Body of pancreas (tissue), 4 donors: ENCODE measurements around the gene GPER1.

ENCODE experiments used
- CTCF ChIP-seq, 7 experiments: fragments of 450-650 bp in 4 of 7; fragments of 200-600 bp in 3 of 7; sonication (generic) in 3 of 7; IDR thresholded peaks; one replicate each; pipeline ENCODE4 v1.5.1; 2016 to 2019; ENCODE audit warnings: antibody characterized with exemption in 7 of 7
- POLR2A ChIP-seq, 3 donors: fragments of 450-650 bp; IDR thresholded peaks; one replicate each; pipeline ENCODE4 v1.6.1; 2016; ENCODE audit warnings: antibody characterized with exemption in 3 of 3, mild to moderate bottlenecking in 2 of 3

GRCh38 chr7:1054861-1055450 lies 33.0 kb upstream of the GPER1 start:
- TF ChIP-seq CTCF (IDR thresholded peaks at IDR 0.05) (no peak), POLR2A (IDR thresholded peaks at IDR 0.05) (no peak)
